Erythroblast (primary cell): ENCODE measurements around the gene IPCEF1.

Experiments used
- GATA1 ChIP-seq: IDR thresholded peaks from 2 replicates; pipeline ENCODE4 v1.6.1; 2011; ENCODE audit warnings: low read depth, mild to moderate bottlenecking, control low read depth, low read length, moderate library complexity
- POLR2A ChIP-seq: IDR thresholded peaks from 2 replicates; pipeline ENCODE4 v1.6.1; 2011; ENCODE audit warnings: mild to moderate bottlenecking, low read length

GRCh38 chr6:154187714-154188113 lies 168.9 kb downstream of the IPCEF1 start:
- TF ChIP-seq POLR2A: no peak
- no peak for TF ChIP-seq GATA1
